ENCODE measurements around the gene SLC2A9. TPM values are rescaled to one million over a fixed set of nuclear protein-coding genes. Genes with fewer than 3 reads are reported as not detected.

SLC2A9 gene
- total and polyA plus RNA-seq, 8 donors, result 0.61 to 35.3 (median 2.7) TPM

DNA sequence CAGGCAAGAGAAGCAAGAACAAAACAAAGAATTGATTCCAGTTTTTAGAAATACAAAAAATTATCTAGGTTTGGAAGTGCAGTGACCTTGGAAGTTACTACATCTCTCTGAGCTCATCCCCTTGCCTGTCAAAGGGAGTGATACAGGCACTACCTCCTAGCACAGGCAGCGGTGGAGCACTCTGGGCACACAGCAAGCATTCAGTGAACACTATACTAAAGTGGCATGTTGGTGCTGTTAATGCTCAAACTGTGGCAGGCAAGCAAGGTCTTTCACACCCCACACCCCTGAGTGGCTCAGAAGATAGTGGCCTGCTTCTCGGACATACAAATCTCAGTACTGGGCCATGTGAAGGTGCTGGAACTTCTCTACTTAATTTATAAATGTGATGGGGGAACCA is 188.7 kb downstream of the SLC2A9 start:
- Histone ChIP-seq H3K36me3 (no peaks in the 10 kb centered on the region), H3K27me3 (no peaks in the 10 kb centered on the region), H3K9me3 (no peaks in the 10 kb centered on the region), H3K4me3 (no peak overlapping the region), H3K4me1 (no peaks in the 10 kb centered on the region), H3K27ac (no peak overlapping the region)
- no peak for DNase-seq
- TF ChIP-seq, protein P1, sequence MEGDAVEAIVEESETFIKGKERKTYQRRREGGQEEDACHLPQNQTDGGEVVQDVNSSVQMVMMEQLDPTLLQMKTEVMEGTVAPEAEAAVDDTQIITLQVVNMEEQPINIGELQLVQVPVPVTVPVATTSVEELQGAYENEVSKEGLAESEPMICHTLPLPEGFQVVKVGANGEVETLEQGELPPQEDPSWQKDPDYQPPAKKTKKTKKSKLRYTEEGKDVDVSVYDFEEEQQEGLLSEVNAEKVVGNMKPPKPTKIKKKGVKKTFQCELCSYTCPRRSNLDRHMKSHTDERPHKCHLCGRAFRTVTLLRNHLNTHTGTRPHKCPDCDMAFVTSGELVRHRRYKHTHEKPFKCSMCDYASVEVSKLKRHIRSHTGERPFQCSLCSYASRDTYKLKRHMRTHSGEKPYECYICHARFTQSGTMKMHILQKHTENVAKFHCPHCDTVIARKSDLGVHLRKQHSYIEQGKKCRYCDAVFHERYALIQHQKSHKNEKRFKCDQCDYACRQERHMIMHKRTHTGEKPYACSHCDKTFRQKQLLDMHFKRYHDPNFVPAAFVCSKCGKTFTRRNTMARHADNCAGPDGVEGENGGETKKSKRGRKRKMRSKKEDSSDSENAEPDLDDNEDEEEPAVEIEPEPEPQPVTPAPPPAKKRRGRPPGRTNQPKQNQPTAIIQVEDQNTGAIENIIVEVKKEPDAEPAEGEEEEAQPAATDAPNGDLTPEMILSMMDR (IDR thresholded peaks at IDR 0.05), result no peak
- TF ChIP-seq POLR2A (IDR thresholded peaks at IDR 0.05), result no peak
- TF ChIP-seq EP300 (IDR thresholded peaks at IDR 0.05), result no peak
- TF ChIP-seq POLR2AphosphoS5 (IDR thresholded peaks at IDR 0.05), result no peak
- WGBS, 5 donors, result 79 to 96% (median 90%) methylated on average over 2 of the region's 2 CpGs
- intact Hi-C loops (cut with DNase I; ENCODE audit: low total_unique reads), result no loop called here

DNA sequence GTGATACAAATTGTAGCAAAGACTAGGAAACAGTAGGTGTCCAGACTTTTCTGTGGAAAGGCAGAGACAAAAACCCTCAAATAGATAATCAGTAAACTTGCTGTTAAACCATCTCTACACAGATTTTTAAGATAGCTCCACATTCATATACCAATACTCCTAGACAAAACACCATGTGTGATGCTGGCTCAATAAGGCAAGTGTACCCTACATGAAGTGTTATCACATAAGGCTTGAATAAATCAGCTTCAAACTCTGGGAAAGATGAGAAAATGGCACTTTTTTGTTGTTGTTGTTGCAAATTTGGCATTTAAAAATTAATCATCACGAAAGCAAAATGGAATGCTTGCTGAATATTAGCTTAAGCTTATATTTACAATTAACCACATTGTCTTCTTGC is 194.7 kb downstream of the SLC2A9 start:
- no peak for TF ChIP-seq EP300 (IDR thresholded peaks at IDR 0.05)
- no peak for TF ChIP-seq POLR2AphosphoS5 (IDR thresholded peaks at IDR 0.05)
- Histone ChIP-seq H3K36me3 (no peaks in the 10 kb centered on the region), H3K27ac (no peak overlapping the region), H3K9me3 (no peaks in the 10 kb centered on the region), H3K4me1 (no peaks in the 10 kb centered on the region), H3K4me3 (no peak overlapping the region), H3K27me3 (no peaks in the 10 kb centered on the region)
- WGBS, 5 donors, result 88 to 96% (median 91%) methylated on average over 1 of the region's 1 CpG
- DNase-seq, result no peak
- intact Hi-C loops (cut with DNase I; ENCODE audit: low total_unique reads), result no loop called here

DNA sequence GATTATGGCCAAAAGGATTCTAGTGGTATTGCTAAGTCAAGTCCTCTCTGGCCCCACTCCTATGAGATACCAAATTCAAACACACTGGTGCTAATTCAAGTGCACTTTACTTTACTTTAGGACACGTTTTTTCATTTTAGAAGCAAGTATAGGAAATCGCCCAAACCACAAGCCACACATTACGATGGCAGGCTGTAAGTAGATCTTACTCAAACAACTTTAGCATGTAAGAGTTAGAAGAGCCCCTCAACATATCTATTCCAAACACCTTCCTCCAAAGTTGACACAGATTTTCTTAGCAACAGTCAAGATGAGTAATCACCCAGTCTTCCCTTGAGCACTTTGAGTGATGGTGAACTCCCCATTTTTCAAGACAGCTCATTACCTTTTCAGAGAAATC is 196.2 kb downstream of the SLC2A9 start:
- H3K36me3 ChIP-seq, result no peaks in the 10 kb centered on the region
- H3K27ac ChIP-seq, result no peak overlapping the region
- H3K4me3 ChIP-seq, result no peak overlapping the region
- WGBS, 5 donors, result 66 to 84% (median 68%) methylated on average over 3 of the region's 3 CpGs
- no peak for DNase-seq
- H3K9me3 ChIP-seq, result no peaks in the 10 kb centered on the region
- no peaks in the 10 kb centered on the region for H3K4me1 ChIP-seq
- intact Hi-C loops (cut with DNase I; ENCODE audit: low total_unique reads), result no loop called here
- TF ChIP-seq, protein P1 (IDR thresholded peaks at IDR 0.05), result no peak
- TF ChIP-seq EP300 (IDR thresholded peaks at IDR 0.05), result no peak
- no peaks in the 10 kb centered on the region for H3K27me3 ChIP-seq

GRCh38 chr4:9820343-9820742 is 201.0 kb downstream of the SLC2A9 start:
- Histone ChIP-seq H3K4me3 (no peak overlapping the region), H3K36me3 (no peaks in the 10 kb centered on the region), H3K4me1 (no peaks in the 10 kb centered on the region), H3K27ac (no peak overlapping the region), H3K27me3 (no peaks in the 10 kb centered on the region), H3K9me3 (no peaks in the 10 kb centered on the region)
- no peak for DNase-seq
- TF ChIP-seq EP300 (IDR thresholded peaks at IDR 0.05) (no peak), POLR2A (IDR thresholded peaks at IDR 0.05) (no peak), POLR2AphosphoS5 (IDR thresholded peaks at IDR 0.05) (no peak)
- TF ChIP-seq, protein P1 (IDR thresholded peaks at IDR 0.05), result no peak
- intact Hi-C loops (cut with DNase I; ENCODE audit: low total_unique reads), result no loop called here
- WGBS, 5 donors, result 71 to 80% (median 72%) methylated on average over 5 of the region's 5 CpGs

- Histone ChIP-seq H3K36me3 (no peaks in the 10 kb centered on the region), H3K27ac (no peak overlapping the region), H3K4me1 (no peaks in the 10 kb centered on the region), H3K27me3 (no peaks in the 10 kb centered on the region), H3K4me3 (no peak overlapping the region), H3K9me3 (no peaks in the 10 kb centered on the region)
- no peak for TF ChIP-seq POLR2AphosphoS5 (IDR thresholded peaks at IDR 0.05)
- TF ChIP-seq EP300 (IDR thresholded peaks at IDR 0.05), result no peak
- TF ChIP-seq, protein P1 (IDR thresholded peaks at IDR 0.05), result no peak
- TF ChIP-seq POLR2A (IDR thresholded peaks at IDR 0.05), result no peak
- 85 to 93% (median 89%) methylated on average over 3 of the region's 3 CpGs for WGBS, 5 donors
- DNase-seq, result no peak
- intact Hi-C loops (cut with DNase I; ENCODE audit: low total_unique reads), result no loop called here
Measured at GRCh38 chr4:9816285-9816684, 205.0 kb downstream of the SLC2A9 start.

Measured in stomach (tissue), 9 donors.